K562 (cell line): ENCODE measurements around the gene ZER1. TPM values are rescaled to one million over a fixed set of nuclear protein-coding genes. Genes with fewer than 3 reads are reported as not detected.
A peak's percentile ranks its signal among the peaks of the same experiment; 100 is the strongest.

Experiments used
- CREB3 ChIP-seq: fragments of 450-650 bp; conservative IDR thresholded peaks from 2 replicates; pipeline ENCODE4 v1.6.1; 2016; ENCODE audit warnings: missing genetic modification characterization, low read depth, mild to moderate bottlenecking, missing compliant biosample characterization, moderate library complexity
- ELF1 ChIP-seq: fragments of 200-800 bp; sonication (Bioruptor generic); IDR thresholded peaks from 2 replicates; pipeline ENCODE4 v1.6.1; 2016; ENCODE audit warnings: missing genetic modification characterization, missing compliant biosample characterization
- ESRRB ChIP-seq: fragments of 250-450 bp; sonication (Bioruptor Pico); IDR thresholded peaks from 2 replicates; pipeline ENCODE4 v1.5.0; 2020; ENCODE audit warnings: mild to moderate bottlenecking, moderate library complexity, borderline replicate concordance
- FOXJ2 ChIP-seq: fragments of 200-800 bp; sonication (Bioruptor generic); IDR thresholded peaks from 2 replicates; pipeline ENCODE4 v1.6.1; 2016; ENCODE audit warnings: missing genetic modification characterization, missing compliant biosample characterization
- HCFC1 ChIP-seq: IDR thresholded peaks from 2 replicates; pipeline ENCODE4 v1.6.1; 2012; ENCODE audit warnings: low read depth, low read length, improper control_type of control experiment
- HEY1 ChIP-seq: fragments of 250-450 bp; sonication (Bioruptor Pico); IDR thresholded peaks from 2 replicates; pipeline ENCODE4 v1.5.0; 2020; ENCODE audit warnings: mild to moderate bottlenecking, moderate library complexity, borderline replicate concordance
- HOXB6 ChIP-seq: fragments of 250-450 bp; sonication (Bioruptor Pico); IDR thresholded peaks from 2 replicates; pipeline ENCODE4 v1.5.1; 2022; ENCODE audit warnings: mild to moderate bottlenecking, borderline replicate concordance
- L3MBTL2 ChIP-seq: fragments of 450-650 bp; IDR thresholded peaks from 2 replicates; pipeline ENCODE4 v1.6.1; 2016; ENCODE audit warnings: mild to moderate bottlenecking, moderate library complexity
- MAFK ChIP-seq: IDR thresholded peaks from 2 replicates; pipeline ENCODE4 v1.6.1; 2011; ENCODE audit warnings: low read length, improper control_type of control experiment
- MBD2 ChIP-seq: sonication (generic); IDR thresholded peaks from 2 replicates; pipeline ENCODE4 v1.6.1; 2016; ENCODE audit warnings: low read depth, borderline replicate concordance
- MTF1 ChIP-seq: fragments of 250-450 bp; sonication (Bioruptor Pico); IDR thresholded peaks from 2 replicates; pipeline ENCODE4 v1.9.0; 2021; ENCODE audit warnings: moderate library complexity, mild to moderate bottlenecking, inconsistent platforms, borderline replicate concordance
- PCBP2 ChIP-seq: fragments of 200-400 bp; formaldehyde crosslinking; IDR thresholded peaks from 2 replicates; pipeline ENCODE4 v1.6.1; 2018; ENCODE audit warnings: low read length, low read depth, mild to moderate bottlenecking, moderate library complexity; ENCODE audit not compliant: poor library complexity, severe bottlenecking
- POLR2A ChIP-seq: fragments of 450-650 bp; conservative IDR thresholded peaks from 2 replicates; pipeline ENCODE4 v1.6.1; 2016
- POLR3G ChIP-seq: IDR thresholded peaks from 2 replicates; pipeline ENCODE4 v1.6.1; 2011; ENCODE audit not compliant: insufficient read length, insufficient replicate concordance; ENCODE audit errors: extremely low read depth
- SIRT6 ChIP-seq: IDR thresholded peaks from one replicate; pipeline ENCODE4 v1.6.1; 2012; ENCODE audit warnings: low read depth, mild to moderate bottlenecking, control low read depth, inconsistent platforms, low read length, moderate library complexity
- STAT5A ChIP-seq: IDR thresholded peaks from 2 replicates; pipeline ENCODE4 v1.6.1; 2012; ENCODE audit warnings: low read length, inconsistent platforms, borderline replicate concordance
- ZNF212 ChIP-seq: fragments of 450-650 bp; formaldehyde crosslinking; IDR thresholded peaks from 2 replicates; pipeline ENCODE4 v1.4.0; 2020; ENCODE audit warnings: mild to moderate bottlenecking
- ZNF639 ChIP-seq, 2 experiments: fragments of 200-800 bp in 1 of 2; sonication (Bioruptor generic) in 1 of 2; sonication (generic) in 1 of 2; formaldehyde crosslinking in 1 of 2; IDR thresholded peaks in 1 of 2; conservative IDR thresholded peaks in 1 of 2; 2 replicates each; pipeline versions ENCODE4 v1.5.0 to v1.6.1; 2016 to 2020; ENCODE audit warnings: missing compliant biosample characterization in 1 of 2, missing genetic modification characterization in 1 of 2, missing genetic modification reagents in 1 of 2
- ZNF699 ChIP-seq: fragments of 250-450 bp; sonication (Bioruptor Pico); IDR thresholded peaks from 2 replicates; pipeline ENCODE4 v1.8.0; 2021; ENCODE audit warnings: mild to moderate bottlenecking, moderate library complexity; ENCODE audit not compliant: insufficient replicate concordance
- polyA plus RNA-seq, 8 experiments: library from polyadenylated mRNA; depleted of rRNA in 4 of 8; stranded (reverse) in 5 of 8; unstranded in 3 of 8; fragments of >200 nt; fragmentation: Nextera tagmentation in 2 of 8; fragmentation: Illumina TruSeq in 1 of 8; extraction: Ambion mirVana in 2 of 8; extraction: Trizol in 1 of 8; gene quantifications; 2 replicates each; pipeline versions ENCODE4 v1.2.1 to v1.2.3, GENCODE V29; 2011 to 2014; ENCODE audit warnings: inconsistent platforms in 1 of 8, missing spikeins in 1 of 8
- total RNA-seq, 7 experiments: library from RNA; depleted of rRNA in 6 of 7; stranded (reverse); fragments of >200 nt in 6 of 7; fragmentation: Illumina TruSeq in 2 of 7; extraction: Trizol in 2 of 7; gene quantifications; 2 replicates each; pipeline versions ENCODE4 v1.2.1 to v1.2.3, GENCODE V29; 2011 to 2021; ENCODE audit warnings: low replicate concordance in 1 of 7
- TF ChIP-seq, protein P1 (sequence below): sonication (generic); formaldehyde crosslinking; IDR thresholded peaks from 2 replicates; pipeline ENCODE4 v1.8.0; 2022; ENCODE audit warnings: mild to moderate bottlenecking, missing genetic modification reagents
- TF ChIP-seq, protein P2 (sequence below): IDR thresholded peaks from 2 replicates; pipeline ENCODE4 v1.6.1; 2014; ENCODE audit warnings: antibody characterized with exemption
- TF ChIP-seq, protein P3 (sequence below): fragments of 250-450 bp; sonication (Bioruptor Pico); IDR thresholded peaks from 2 replicates; pipeline ENCODE4 v1.4.0; 2020; ENCODE audit warnings: mild to moderate bottlenecking

ZER1 gene
- total and polyA plus RNA-seq, 9 of the 15 experiments (the other 6 are each of a cell fraction or from before 2014, with no cell fraction given) = 0.07 to 10.7 (median 6.2) TPM

DNA sequence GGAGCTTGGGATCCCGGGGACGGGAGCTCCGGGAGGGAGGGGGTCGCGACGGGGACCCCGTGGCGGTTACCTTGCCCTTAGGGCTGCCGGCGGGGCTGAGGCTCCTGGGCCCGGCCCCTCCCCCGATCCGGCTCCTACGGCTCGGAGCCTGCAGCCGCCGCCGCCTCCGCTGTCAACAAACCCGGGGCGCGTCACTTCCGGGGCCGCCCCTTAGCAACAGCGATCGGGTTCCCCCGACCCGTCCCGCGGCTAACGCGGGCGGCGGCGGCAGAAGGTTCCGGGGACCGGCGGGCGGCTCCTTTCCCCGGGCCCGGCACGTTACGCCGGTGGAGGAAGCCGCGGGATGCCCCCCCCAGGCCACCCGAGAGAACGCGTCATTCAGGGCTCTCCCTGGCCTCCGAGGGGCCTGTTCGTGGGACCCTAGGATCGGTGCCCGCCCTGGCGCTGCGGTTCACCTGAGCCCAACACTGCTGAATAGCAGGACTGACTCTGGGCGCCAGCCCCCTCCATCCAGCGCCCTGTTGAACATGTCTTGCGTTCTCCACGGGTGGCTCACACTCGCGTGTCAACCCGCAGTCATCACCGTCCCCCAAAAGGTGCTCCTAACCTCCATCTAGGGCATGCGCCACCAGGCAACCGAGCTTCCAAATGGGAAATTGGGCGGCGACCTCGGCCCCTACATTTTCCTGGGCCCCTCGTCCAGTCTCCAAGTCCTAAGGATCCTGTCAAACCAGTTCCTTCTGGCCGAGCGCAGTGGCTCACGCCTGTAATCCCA, at the start of gene ZER1 (continued):
- TF ChIP-seq ESRRB (CRISPR knock-in tag) = no peak
- no peak; the same call in 1 of the 2 replicates for TF ChIP-seq HEY1 (CRISPR knock-in tag)
- TF ChIP-seq, protein P1, sequence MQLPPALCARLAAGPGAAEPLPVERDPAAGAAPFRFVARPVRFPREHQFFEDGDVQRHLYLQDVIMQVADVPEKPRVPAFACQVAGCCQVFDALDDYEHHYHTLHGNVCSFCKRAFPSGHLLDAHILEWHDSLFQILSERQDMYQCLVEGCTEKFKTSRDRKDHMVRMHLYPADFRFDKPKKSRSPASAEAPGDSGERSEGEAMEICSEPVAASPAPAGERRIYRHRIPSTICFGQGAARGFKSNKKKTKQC (CRISPR knock-in tag) = peak; percentile 59; the same call in 1 of the 2 replicates
- no peak for TF ChIP-seq MAFK
- no peak for TF ChIP-seq ZNF699
- TF ChIP-seq POLR3G = no peak
- TF ChIP-seq, protein P2, sequence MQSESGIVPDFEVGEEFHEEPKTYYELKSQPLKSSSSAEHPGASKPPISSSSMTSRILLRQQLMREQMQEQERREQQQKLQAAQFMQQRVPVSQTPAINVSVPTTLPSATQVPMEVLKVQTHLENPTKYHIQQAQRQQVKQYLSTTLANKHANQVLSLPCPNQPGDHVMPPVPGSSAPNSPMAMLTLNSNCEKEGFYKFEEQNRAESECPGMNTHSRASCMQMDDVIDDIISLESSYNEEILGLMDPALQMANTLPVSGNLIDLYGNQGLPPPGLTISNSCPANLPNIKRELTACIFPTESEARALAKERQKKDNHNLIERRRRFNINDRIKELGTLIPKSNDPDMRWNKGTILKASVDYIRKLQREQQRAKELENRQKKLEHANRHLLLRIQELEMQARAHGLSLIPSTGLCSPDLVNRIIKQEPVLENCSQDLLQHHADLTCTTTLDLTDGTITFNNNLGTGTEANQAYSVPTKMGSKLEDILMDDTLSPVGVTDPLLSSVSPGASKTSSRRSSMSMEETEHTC = no peak
- TF ChIP-seq STAT5A = no peak
- no peak for TF ChIP-seq ZNF212 (CRISPR knock-in tag)
- peak; percentile 75 for TF ChIP-seq L3MBTL2
- TF ChIP-seq HOXB6 = no peak
- TF ChIP-seq, protein P3, sequence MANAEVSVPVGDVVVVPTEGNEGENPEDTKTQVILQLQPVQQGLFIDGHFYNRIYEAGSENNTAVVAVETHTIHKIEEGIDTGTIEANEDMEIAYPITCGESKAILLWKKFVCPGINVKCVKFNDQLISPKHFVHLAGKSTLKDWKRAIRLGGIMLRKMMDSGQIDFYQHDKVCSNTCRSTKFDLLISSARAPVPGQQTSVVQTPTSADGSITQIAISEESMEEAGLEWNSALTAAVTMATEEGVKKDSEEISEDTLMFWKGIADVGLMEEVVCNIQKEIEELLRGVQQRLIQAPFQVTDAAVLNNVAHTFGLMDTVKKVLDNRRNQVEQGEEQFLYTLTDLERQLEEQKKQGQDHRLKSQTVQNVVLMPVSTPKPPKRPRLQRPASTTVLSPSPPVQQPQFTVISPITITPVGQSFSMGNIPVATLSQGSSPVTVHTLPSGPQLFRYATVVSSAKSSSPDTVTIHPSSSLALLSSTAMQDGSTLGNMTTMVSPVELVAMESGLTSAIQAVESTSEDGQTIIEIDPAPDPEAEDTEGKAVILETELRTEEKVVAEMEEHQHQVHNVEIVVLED (CRISPR knock-in tag) = peak; percentile 85
- TF ChIP-seq FOXJ2 (tag) = peak; percentile 74; the same call in 1 of the 2 replicates
- no peak for TF ChIP-seq MTF1 (CRISPR knock-in tag)
- peak; percentile 85 for TF ChIP-seq POLR2A
- no peak for TF ChIP-seq PCBP2
- TF ChIP-seq ZNF639 (CRISPR knock-in tag; conservative IDR thresholded peaks at IDR 0.05 in 1 of 2, IDR thresholded peaks at IDR 0.05 in 1 of 2) = peak in 1 of 2 experiments; percentile 99; a peak in 2 of 4 replicates
- peak; percentile 41; the same call in 1 of the 2 replicates for TF ChIP-seq ELF1
- TF ChIP-seq MBD2 = 0 out of 2 replicates have a peak, but pooled peaks have one; percentile 65
- TF ChIP-seq HCFC1 = peak; percentile 84
- TF ChIP-seq CREB3 (tag) = no peak
- TF ChIP-seq SIRT6 = no peak
